ENCODE results near the gene IREB2.

Gene IREB2

GRCh38 chr15:78405336-78405924 lies 32.6 kb upstream of the IREB2 start:
- no peak for ATAC-seq
- TF ChIP-seq TSHZ2 (CRISPR knock-in tag; IDR thresholded peaks at IDR 0.05) (no peak), ZNF8 (CRISPR knock-in tag; IDR thresholded peaks at IDR 0.05) (no peak), OSR1 (CRISPR knock-in tag; IDR thresholded peaks at IDR 0.05) (no peak), PATZ1 (CRISPR knock-in tag; IDR thresholded peaks at IDR 0.05; ENCODE audit: borderline replicate concordance) (no peak), ZFP3 (CRISPR knock-in tag; IDR thresholded peaks at IDR 0.05) (no peak), ZNF565 (CRISPR knock-in tag; conservative IDR thresholded peaks at IDR 0.05; ENCODE audit: low read depth) (no peak), CREB5 (CRISPR knock-in tag; IDR thresholded peaks at IDR 0.05; ENCODE audit: low read depth) (no peak), CSDC2 (CRISPR knock-in tag; IDR thresholded peaks at IDR 0.05) (no peak), BACH2 (CRISPR knock-in tag; IDR thresholded peaks at IDR 0.05; ENCODE audit: borderline replicate concordance) (no peak), RARB (CRISPR knock-in tag; IDR thresholded peaks at IDR 0.05) (no peak)

- no peak for TF ChIP-seq GLIS3 (CRISPR knock-in tag; IDR thresholded peaks at IDR 0.05)
- no peak for TF ChIP-seq OSR1 (CRISPR knock-in tag; IDR thresholded peaks at IDR 0.05)
- TF ChIP-seq POU6F1 (CRISPR knock-in tag; IDR thresholded peaks at IDR 0.05; ENCODE audit: borderline replicate concordance, low read depth) = no peak
- no peak for TF ChIP-seq BACH2 (CRISPR knock-in tag; IDR thresholded peaks at IDR 0.05; ENCODE audit: borderline replicate concordance)
- no peak for TF ChIP-seq RARB (CRISPR knock-in tag; IDR thresholded peaks at IDR 0.05)
- TF ChIP-seq CREB5 (CRISPR knock-in tag; IDR thresholded peaks at IDR 0.05; ENCODE audit: low read depth) = no peak
- no peak for TF ChIP-seq ARNTL (CRISPR knock-in tag; IDR thresholded peaks at IDR 0.05; ENCODE audit: borderline replicate concordance, low read depth)
- no peak for TF ChIP-seq ZNF70 (CRISPR knock-in tag; IDR thresholded peaks at IDR 0.05)
- no peak for TF ChIP-seq CSDC2 (CRISPR knock-in tag; IDR thresholded peaks at IDR 0.05)
- no peak for TF ChIP-seq ZFP3 (CRISPR knock-in tag; IDR thresholded peaks at IDR 0.05)
- no peak for TF ChIP-seq ZFP30 (CRISPR knock-in tag; IDR thresholded peaks at IDR 0.05)
- no peak for TF ChIP-seq ZNF565 (CRISPR knock-in tag; conservative IDR thresholded peaks at IDR 0.05; ENCODE audit: low read depth)
- TF ChIP-seq ZNF8 (CRISPR knock-in tag; IDR thresholded peaks at IDR 0.05) = no peak
- no peak for TF ChIP-seq PPARA (CRISPR knock-in tag; IDR thresholded peaks at IDR 0.05; ENCODE audit: borderline replicate concordance)
- no peak for ATAC-seq
Observed at GRCh38 chr15:78406016-78406585, 31.9 kb upstream of the IREB2 start.

GRCh38 chr15:78407608-78408354 lies 30.2 kb upstream of the IREB2 start:
- TF ChIP-seq TSHZ2 (CRISPR knock-in tag; IDR thresholded peaks at IDR 0.05) (0 out of 2 replicates have a peak, but pooled peaks have one; percentile 13), TCF4 (CRISPR knock-in tag; IDR thresholded peaks at IDR 0.05; ENCODE audit: borderline replicate concordance) (peak; percentile 63), CREB5 (CRISPR knock-in tag; IDR thresholded peaks at IDR 0.05; ENCODE audit: low read depth) (no peak)
- ATAC-seq = peak; percentile 44; the same call in 1 of the 3 replicates
